Osteoblast (primary cell): ENCODE measurements around the gene GOSR2. TPM values are rescaled to one million over a fixed set of nuclear protein-coding genes. Genes with fewer than 3 reads are reported as not detected.
"Not testable (repeated sequence)": the region's sequence is repeated elsewhere in the genome, so short reads cannot be mapped to it uniquely, and the experiment has no call there.

ENCODE experiments used
- DNase-seq: peaks from one replicate; pipeline ENCODE4 v3.0.0; 2011; ENCODE audit warnings: low spot score, mixed read lengths; ENCODE audit not compliant: insufficient read length; ENCODE audit errors: missing footprints
- H2AFZ ChIP-seq: 2 replicates; pipeline ENCODE4 v1.6.0; 2011; ENCODE audit warnings: mild to moderate bottlenecking, low read length
- H3K27ac ChIP-seq: 2 replicates; pipeline ENCODE4 v1.5.1; 2011; ENCODE audit warnings: mild to moderate bottlenecking, low read depth, low read length, moderate library complexity
- H3K27me3 ChIP-seq: 2 replicates; pipeline ENCODE4 v1.6.0; 2012; ENCODE audit warnings: mild to moderate bottlenecking, control low read depth, inconsistent platforms, low read length, moderate library complexity; ENCODE audit not compliant: insufficient read depth
- H3K36me3 ChIP-seq: 2 replicates; pipeline ENCODE4 v1.5.1; 2011; ENCODE audit warnings: mild to moderate bottlenecking, low read length, control low read depth, moderate library complexity; ENCODE audit not compliant: insufficient read depth
- H3K4me1 ChIP-seq: 2 replicates; pipeline ENCODE4 v1.5.1; 2011; ENCODE audit warnings: mild to moderate bottlenecking, low read length, control low read depth, moderate library complexity; ENCODE audit not compliant: insufficient read depth
- H3K4me2 ChIP-seq: 2 replicates; pipeline ENCODE4 v1.6.0; 2011; ENCODE audit warnings: mild to moderate bottlenecking, low read length; ENCODE audit not compliant: insufficient read depth
- H3K4me3 ChIP-seq: fragments of 200-600 bp; sonication (generic); 3 replicates; pipeline ENCODE4 v1.5.1; 2012; ENCODE audit warnings: mild to moderate bottlenecking, low read length, inconsistent platforms; ENCODE audit not compliant: insufficient read depth
- H3K79me2 ChIP-seq: 2 replicates; pipeline ENCODE4 v1.6.0; 2012; ENCODE audit warnings: mild to moderate bottlenecking, low read length, control low read depth, inconsistent platforms; ENCODE audit not compliant: insufficient read depth
- H3K9me3 ChIP-seq: 2 replicates; pipeline ENCODE4 v1.5.1; 2011; ENCODE audit warnings: low read depth, low read length, control low read depth
- H4K20me1 ChIP-seq: 2 replicates; pipeline ENCODE4 v1.6.0; 2012; ENCODE audit warnings: mild to moderate bottlenecking, low read length, control low read depth; ENCODE audit not compliant: insufficient read depth
- CTCF ChIP-seq: IDR thresholded peaks from 2 replicates; pipeline ENCODE4 v1.5.1; 2011; ENCODE audit warnings: mild to moderate bottlenecking, low read depth, low read length, moderate library complexity; ENCODE audit errors: extremely low read depth
- total RNA-seq: library from RNA; depleted of rRNA; stranded (reverse); fragments of >200 nt; gene quantifications from 2 replicates; pipeline ENCODE4 v1.2.3, GENCODE V29; 2012

Gene GOSR2
- total RNA-seq, 1 donor, result 44.9 TPM

- H3K36me3 ChIP-seq, result no peaks in the 10 kb centered on the region
- no peaks in the 10 kb centered on the region for H3K9me3 ChIP-seq
- no peaks in the 10 kb centered on the region for H3K79me2 ChIP-seq
- TF ChIP-seq CTCF, result no peak
- DNase-seq, result no peak
- H3K4me3 ChIP-seq, result no peak overlapping the region
- H3K27ac ChIP-seq, result no peak overlapping the region
- no peak overlapping the region for H2AFZ ChIP-seq
- peaks cover 6% of the 10 kb centered on the region for H4K20me1 ChIP-seq
- no peaks in the 10 kb centered on the region for H3K4me1 ChIP-seq
- no peak overlapping the region for H3K4me2 ChIP-seq
- H3K27me3 ChIP-seq, result peaks cover 38% of the 10 kb centered on the region
Measured at GRCh38 chr17:46950997-46951621, 28.1 kb downstream of the GOSR2 start.

- Histone ChIP-seq H3K79me2 (no peaks in the 10 kb centered on the region), H3K4me2 (no peak overlapping the region), H4K20me1 (peaks cover 6% of the 10 kb centered on the region), H3K27ac (no peak overlapping the region), H3K36me3 (no peaks in the 10 kb centered on the region), H3K4me1 (no peaks in the 10 kb centered on the region), H3K4me3 (no peak overlapping the region), H3K9me3 (no peaks in the 10 kb centered on the region), H3K27me3 (peaks cover 37% of the 10 kb centered on the region), H2AFZ (no peak overlapping the region)
- DNase-seq, result no peak
- TF ChIP-seq CTCF, result no peak
Measured at GRCh38 chr17:46951706-46952105, 28.7 kb downstream of the GOSR2 start.

- H3K9me3 ChIP-seq, result no peaks in the 10 kb centered on the region
- H3K4me2 ChIP-seq, result no peak overlapping the region
- TF ChIP-seq CTCF, result no peak
- H3K4me3 ChIP-seq, result no peak overlapping the region
- H3K4me1 ChIP-seq, result no peaks in the 10 kb centered on the region
- H3K27ac ChIP-seq, result no peak overlapping the region
- H4K20me1 ChIP-seq, result peaks cover 2% of the 10 kb centered on the region
- no peak overlapping the region for H2AFZ ChIP-seq
- H3K79me2 ChIP-seq, result no peaks in the 10 kb centered on the region
- H3K27me3 ChIP-seq, result peaks cover 33% of the 10 kb centered on the region
- no peak for DNase-seq
- no peaks in the 10 kb centered on the region for H3K36me3 ChIP-seq
Measured at GRCh38 chr17:46952115-46952514, 29.2 kb downstream of the GOSR2 start.

GRCh38 chr17:46953191-46953590 is 30.2 kb downstream of the GOSR2 start:
- not testable (repeated sequence) for H4K20me1 ChIP-seq, H2AFZ ChIP-seq, H3K4me3 ChIP-seq, DNase-seq, H3K4me2 ChIP-seq, H3K36me3 ChIP-seq, H3K4me1 ChIP-seq, H3K9me3 ChIP-seq, H3K27ac ChIP-seq, H3K79me2 ChIP-seq
- H3K27me3 ChIP-seq, result peaks cover 32% of the 10 kb centered on the region
